Activated CD4-positive, alpha-beta T cell treated with anti-CD3 and anti-CD28 coated beads, Interleukin-10, Interleukin-2, amounts not matched to agents 100 ng/mL and 50 ng/mL, durations not matched to agents 16 hours and 8 hours (primary cell): ENCODE data around the gene ITPR2.
"Not testable (repeated sequence)": the region's sequence is repeated elsewhere in the genome, so short reads cannot be mapped to it uniquely, and the experiment has no call there.

Source experiments
- DNase-seq: peaks from one replicate; pipeline ENCODE4 v3.0.0-alpha.2; 2020

The ITPR2 gene

GRCh38 chr12:26430596-26430995 is 402.4 kb downstream of the ITPR2 start:
- not testable (repeated sequence) for DNase-seq

DNA sequence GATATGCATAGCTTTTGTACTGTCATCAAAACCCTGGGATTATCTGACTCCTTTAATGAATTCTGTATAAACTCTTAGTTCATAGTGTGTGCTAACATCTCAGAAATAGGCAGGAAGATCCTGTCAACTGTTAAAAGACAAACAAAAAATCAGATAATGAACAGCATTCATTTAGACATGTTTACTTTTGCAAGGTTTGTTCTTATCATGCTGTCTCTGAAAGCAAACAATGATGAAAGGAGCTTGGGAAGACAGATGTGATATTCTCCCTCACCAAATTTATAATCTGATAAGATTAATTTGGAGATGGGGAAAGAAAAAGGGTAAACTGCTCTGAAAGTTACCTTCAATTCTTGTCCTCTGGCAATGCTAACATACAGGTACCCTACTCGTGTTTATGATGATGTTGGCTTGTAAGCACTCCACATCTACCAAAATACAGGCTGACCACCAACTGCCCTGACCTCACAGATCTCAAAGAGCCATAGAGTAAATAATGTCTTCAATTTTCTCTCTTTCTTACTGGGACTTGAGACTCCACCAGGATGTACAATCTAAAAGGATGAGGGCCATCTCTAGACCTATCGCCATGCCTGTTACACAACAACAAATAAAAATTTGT is 403.8 kb downstream of the ITPR2 start:
- DNase-seq = no peak

DNA sequence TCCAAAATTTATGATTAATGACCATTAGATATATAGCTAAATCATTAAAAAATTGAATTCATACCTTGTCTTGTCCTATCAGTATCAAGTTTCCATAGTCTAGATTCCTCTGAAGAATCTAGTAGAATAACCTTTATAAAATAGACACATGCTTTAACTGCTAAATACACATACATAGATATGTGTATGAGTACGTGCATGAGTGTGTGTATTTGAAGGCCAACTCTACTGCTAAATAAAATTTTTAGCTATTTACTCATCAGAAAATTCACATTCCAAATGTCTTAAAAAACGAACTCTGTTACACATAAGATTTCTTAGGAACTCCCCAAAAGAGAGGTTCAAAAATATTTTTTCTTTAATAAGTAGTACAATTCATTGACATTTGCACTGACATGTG is 404.6 kb downstream of the ITPR2 start:
- DNase-seq = no peak

DNA sequence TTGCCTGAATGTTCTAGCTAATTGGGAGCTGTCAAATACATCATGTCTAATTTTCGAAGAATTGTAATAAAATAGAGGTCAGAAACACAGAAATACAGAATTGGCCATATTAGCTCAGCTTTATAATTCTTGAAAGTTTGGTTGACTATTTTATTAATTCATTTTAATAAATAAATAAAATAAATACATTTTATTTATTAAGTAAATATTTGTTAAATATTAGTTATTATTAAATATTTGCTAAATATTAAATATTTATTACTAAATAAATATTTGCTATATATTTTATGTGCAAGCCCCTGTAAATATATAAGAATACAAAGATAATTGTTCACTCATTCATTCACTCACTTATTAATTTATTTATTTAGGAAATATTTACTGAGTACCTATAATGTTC is 406.3 kb downstream of the ITPR2 start:
- no peak for DNase-seq

- no peak for DNase-seq
Measured at GRCh38 chr12:26425587-26426260, 407.3 kb downstream of the ITPR2 start.

- DNase-seq = no peak
Measured at GRCh38 chr12:26422839-26423398, 410.1 kb downstream of the ITPR2 start.

GRCh38 chr12:26416550-26416949 is 416.4 kb downstream of the ITPR2 start:
- no peak for DNase-seq

DNA sequence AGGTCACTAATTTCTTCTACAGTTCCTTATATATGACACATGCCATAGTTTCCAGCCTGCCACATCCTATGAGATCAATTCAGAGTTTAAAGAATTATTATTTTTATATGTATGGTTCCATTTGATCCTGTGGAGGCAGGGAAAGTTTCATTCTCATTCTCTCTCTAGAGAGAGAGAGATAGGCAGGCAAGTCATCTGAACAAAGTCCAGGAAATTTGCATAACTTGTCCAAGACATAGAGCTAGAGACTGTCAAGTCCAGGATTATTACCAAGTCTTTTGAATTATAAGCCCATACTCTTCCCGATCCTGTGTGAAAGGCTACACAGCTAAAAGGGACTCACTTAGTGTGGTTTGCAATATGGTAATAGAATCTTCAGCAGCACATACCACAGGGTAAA is 422.3 kb downstream of the ITPR2 start:
- DNase-seq = no peak

DNA sequence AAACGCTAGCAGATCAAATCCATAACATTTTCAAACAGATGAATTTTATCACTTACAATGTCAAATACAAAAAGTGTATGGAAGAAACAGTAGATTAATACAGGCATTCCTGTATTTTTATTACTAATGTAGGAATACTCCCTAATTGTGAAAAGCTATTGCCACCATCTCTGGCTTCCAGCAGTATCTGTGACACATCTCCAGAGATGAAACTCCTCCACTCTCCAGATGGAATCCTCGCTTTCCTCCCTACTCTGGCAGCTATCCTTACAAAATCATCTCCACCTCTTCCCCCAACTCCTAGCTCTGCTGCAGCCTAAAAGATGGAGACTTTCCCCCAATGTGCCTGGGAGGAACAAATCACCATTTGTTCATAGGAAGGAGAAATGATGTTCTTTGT is 426.2 kb downstream of the ITPR2 start:
- no peak for DNase-seq

DNA sequence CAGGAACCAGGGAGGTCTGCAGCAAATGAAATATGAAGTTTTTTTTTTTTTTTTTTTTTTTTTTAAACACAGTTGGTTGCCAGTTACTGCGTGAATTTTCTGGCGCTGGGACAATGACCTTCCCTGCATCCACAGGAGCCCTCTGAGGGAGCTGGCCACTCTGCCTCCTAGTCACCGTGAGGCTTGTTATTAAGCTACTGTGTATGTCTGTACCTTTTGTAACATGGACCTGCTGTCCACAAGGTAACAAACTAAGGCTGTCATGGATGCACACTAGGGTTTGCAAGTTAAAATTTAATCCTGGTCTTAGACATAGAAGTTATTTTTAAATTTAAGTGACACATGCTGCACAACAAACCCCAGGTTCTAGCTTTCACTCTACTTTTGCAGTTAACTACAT is 426.6 kb downstream of the ITPR2 start:
- DNase-seq = no peak

GRCh38 chr12:26403601-26404000 is 429.4 kb downstream of the ITPR2 start:
- DNase-seq = no peak

- peak; percentile 11 for DNase-seq
Measured at GRCh38 chr12:26402648-26403047, 430.3 kb downstream of the ITPR2 start.

- DNase-seq = no peak
Measured at GRCh38 chr12:26401874-26402273, 431.1 kb downstream of the ITPR2 start.

- DNase-seq = no peak
Measured at GRCh38 chr12:26400627-26401026, 432.4 kb downstream of the ITPR2 start.

GRCh38 chr12:26399381-26399780 is 433.6 kb downstream of the ITPR2 start:
- DNase-seq = no peak

- peak; percentile 3 for DNase-seq
Measured at GRCh38 chr12:26396402-26396801, 436.6 kb downstream of the ITPR2 start.

GRCh38 chr12:26389343-26389742 is 443.7 kb downstream of the ITPR2 start:
- DNase-seq = no peak

GRCh38 chr12:26384536-26384935 is 448.5 kb downstream of the ITPR2 start:
- DNase-seq = no peak

DNA sequence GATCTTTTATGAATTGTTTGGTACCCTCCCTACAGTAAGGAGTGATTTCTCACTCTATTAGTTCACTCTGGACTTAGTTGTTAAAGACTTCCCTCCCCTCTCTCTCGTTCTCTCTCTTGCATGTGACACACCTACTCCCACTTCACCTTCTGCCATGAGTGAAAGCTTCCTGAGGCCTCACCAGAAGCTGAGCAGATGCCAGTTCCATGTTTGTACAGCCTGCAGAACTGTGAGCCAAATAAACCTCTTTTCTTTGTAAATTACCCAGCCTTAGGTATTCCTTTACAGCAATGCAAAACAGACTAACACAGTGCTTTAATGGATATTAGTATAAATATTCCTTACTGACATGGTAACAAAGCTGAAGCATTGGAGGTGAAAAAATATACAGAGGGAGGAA is 450.0 kb downstream of the ITPR2 start:
- no peak for DNase-seq

- DNase-seq = no peak
Measured at GRCh38 chr12:26380897-26381296, 452.1 kb downstream of the ITPR2 start.

GRCh38 chr12:26379777-26380467 is 453.1 kb downstream of the ITPR2 start:
- no peak for DNase-seq

DNA sequence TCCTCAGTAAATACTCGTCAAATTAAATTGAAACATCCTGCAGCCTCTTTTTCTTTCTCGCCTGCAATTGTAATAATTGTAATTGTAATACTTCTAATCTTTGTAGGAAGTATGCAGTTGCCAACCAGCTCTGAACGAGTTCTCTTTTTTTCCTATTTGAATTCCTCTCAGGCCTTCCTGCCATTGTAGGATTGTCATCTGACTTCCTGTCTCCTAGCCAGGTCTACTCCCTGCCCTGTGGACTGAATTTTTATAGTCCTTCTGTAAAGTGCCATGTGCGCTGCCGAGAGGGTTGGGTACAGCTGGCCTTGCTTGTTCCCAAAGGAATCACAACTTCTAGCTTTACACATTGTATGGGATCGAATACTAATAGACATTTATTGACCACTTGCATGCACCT is 454.3 kb downstream of the ITPR2 start:
- no peak for DNase-seq

GRCh38 chr12:26374934-26375680 is 457.9 kb downstream of the ITPR2 start:
- DNase-seq = no peak
